ENCODE measurements around the gene UCP3.

- no peak for TF ChIP-seq EP300 (IDR thresholded peaks at IDR 0.05; ENCODE audit: low read depth)
- no peak for TF ChIP-seq CTCF (IDR thresholded peaks at IDR 0.05)
- TF ChIP-seq POLR2A (IDR thresholded peaks at IDR 0.05): peak; percentile 91
- TF ChIP-seq POLR2AphosphoS5 (IDR thresholded peaks at IDR 0.05): peak; percentile 71 to 83 (median 76)
Measured at GRCh38 chr11:73982990-73983740, 25.7 kb downstream of the UCP3 start.
